Activated gamma-delta T cell (primary cell): ENCODE results near the gene SMS.
"Not testable (repeated sequence)": the region's sequence is repeated elsewhere in the genome, so short reads cannot be mapped to it uniquely, and the experiment has no call there.

Experiments used
- DNase-seq: peaks from one replicate; lab custom pipeline; 2025; lab: John Stamatoyannopoulos, UW

Gene SMS

GRCh38 chrX:21950557-21950956 is 10.0 kb downstream of the SMS start:
- not testable (repeated sequence) for DNase-seq

- no peak for DNase-seq
Measured at GRCh38 chrX:21952624-21953023, 12.1 kb downstream of the SMS start.

- not testable (repeated sequence) for DNase-seq
Measured at GRCh38 chrX:21953195-21953830, 12.8 kb downstream of the SMS start.

GRCh38 chrX:21955403-21956189 is 15.1 kb downstream of the SMS start:
- DNase-seq = no peak

GRCh38 chrX:21956783-21957182 is 16.3 kb downstream of the SMS start:
- DNase-seq = no peak

GRCh38 chrX:21958187-21958586 is 17.7 kb downstream of the SMS start:
- no peak for DNase-seq

GRCh38 chrX:21958916-21959315 is 18.4 kb downstream of the SMS start:
- DNase-seq = no peak

- DNase-seq = no peak
Measured at GRCh38 chrX:21959362-21960051, 19.0 kb downstream of the SMS start.

- DNase-seq = no peak
Measured at GRCh38 chrX:21960569-21961541, 20.3 kb downstream of the SMS start.

- DNase-seq = no peak
Measured at GRCh38 chrX:21962361-21962760, 21.9 kb downstream of the SMS start.

GRCh38 chrX:21963269-21963668 is 22.8 kb downstream of the SMS start:
- no peak for DNase-seq

- no peak for DNase-seq
Measured at GRCh38 chrX:21963731-21964405, 23.4 kb downstream of the SMS start.

- DNase-seq = no peak
Measured at GRCh38 chrX:21966866-21967265, 26.4 kb downstream of the SMS start.

GRCh38 chrX:21968333-21968732 is 27.8 kb downstream of the SMS start:
- DNase-seq = no peak

- DNase-seq = no peak
Measured at GRCh38 chrX:21970326-21970725, 29.8 kb downstream of the SMS start.

- DNase-seq = no peak
Measured at GRCh38 chrX:21972046-21972445, 31.5 kb downstream of the SMS start.

- no peak for DNase-seq
Measured at GRCh38 chrX:21972721-21973120, 32.2 kb downstream of the SMS start.

GRCh38 chrX:21973321-21974010 is 33.0 kb downstream of the SMS start:
- DNase-seq = no peak

GRCh38 chrX:21974011-21974385 is 33.5 kb downstream of the SMS start:
- DNase-seq = no peak

GRCh38 chrX:21975242-21975641 is 34.7 kb downstream of the SMS start:
- no peak for DNase-seq

- DNase-seq = no peak
Measured at GRCh38 chrX:21975812-21976211, 35.3 kb downstream of the SMS start.
